HepG2 (cell line): Measurements from ENCODE around the gene ZNF883. TPM values are rescaled to one million over a fixed set of nuclear protein-coding genes. Genes with fewer than 3 reads are reported as not detected.
A peak's percentile ranks its signal among the peaks of the same experiment; 100 is the strongest.

Experiments used
- CTCF ChIP-seq: sonication (generic); formaldehyde crosslinking; IDR thresholded peaks from 2 replicates; pipeline ENCODE4 v1.5.0; 2020; ENCODE audit warnings: mild to moderate bottlenecking, missing genetic modification reagents, moderate library complexity
- ESRRA ChIP-seq: sonication (generic); formaldehyde crosslinking; IDR thresholded peaks from 2 replicates; pipeline ENCODE4 v1.5.1; 2020; ENCODE audit warnings: mild to moderate bottlenecking, low read depth, missing genetic modification reagents
- FOSL2 ChIP-seq: sonication (generic); formaldehyde crosslinking; IDR thresholded peaks from 2 replicates; pipeline ENCODE4 v1.4.0; 2020; ENCODE audit warnings: missing genetic modification reagents
- FOXA1 ChIP-seq, 2 experiments: fragments of 450-650 bp in 1 of 2; sonication (generic) in 1 of 2; formaldehyde crosslinking in 1 of 2; IDR thresholded peaks; 2 replicates each; pipeline versions ENCODE4 v1.4.0 to v1.6.1; 2016 to 2020; ENCODE audit warnings: missing genetic modification reagents in 1 of 2
- GZF1 ChIP-seq: sonication (generic); formaldehyde crosslinking; IDR thresholded peaks from 2 replicates; pipeline ENCODE4 v1.5.1; 2020; ENCODE audit warnings: mild to moderate bottlenecking, missing genetic modification reagents
- HMGXB3 ChIP-seq: sonication (generic); formaldehyde crosslinking; IDR thresholded peaks from 2 replicates; pipeline ENCODE4 v1.4.0; 2020; ENCODE audit warnings: missing genetic modification reagents, borderline replicate concordance
- HNRNPK ChIP-seq: fragments of 200-400 bp; formaldehyde crosslinking; IDR thresholded peaks from 2 replicates; pipeline ENCODE4 v1.6.1; 2018; ENCODE audit warnings: low read length, low read depth, moderate library complexity, mild to moderate bottlenecking; ENCODE audit not compliant: poor library complexity, severe bottlenecking
- MAFK ChIP-seq, 2 experiments: IDR thresholded peaks in 1 of 2; conservative IDR thresholded peaks in 1 of 2; 2 replicates each; pipeline ENCODE4 v1.6.1; 2011; ENCODE audit warnings: improper control_type of control experiment in 2 of 2, low read length in 2 of 2
- PBX2 ChIP-seq: IDR thresholded peaks from 2 replicates; pipeline ENCODE4 v1.6.1; 2016; ENCODE audit warnings: control low read depth
- PBX3 ChIP-seq: sonication (generic); formaldehyde crosslinking; IDR thresholded peaks from 2 replicates; pipeline ENCODE4 v1.8.1; 2023; ENCODE audit warnings: missing genetic modification reagents, inconsistent platforms, borderline replicate concordance
- SATB2 ChIP-seq: sonication (generic); formaldehyde crosslinking; IDR thresholded peaks from 2 replicates; pipeline ENCODE4 v1.5.0; 2020; ENCODE audit warnings: missing genetic modification reagents
- ZBTB42 ChIP-seq: sonication (generic); formaldehyde crosslinking; IDR thresholded peaks from 2 replicates; pipeline ENCODE4 v1.5.0; 2020; ENCODE audit warnings: mild to moderate bottlenecking, missing genetic modification reagents
- ZFP82 ChIP-seq: sonication (generic); formaldehyde crosslinking; IDR thresholded peaks from 2 replicates; pipeline ENCODE4 v1.5.1; 2020; ENCODE audit warnings: mild to moderate bottlenecking, missing genetic modification reagents, borderline replicate concordance
- ZNF10 ChIP-seq: sonication (generic); formaldehyde crosslinking; IDR thresholded peaks from 2 replicates; pipeline ENCODE4 v1.4.0; 2020; ENCODE audit warnings: mild to moderate bottlenecking, low read depth, missing genetic modification reagents, borderline replicate concordance
- ZNF264 ChIP-seq: sonication (generic); formaldehyde crosslinking; IDR thresholded peaks from 2 replicates; pipeline ENCODE4 v1.4.0; 2020; ENCODE audit warnings: missing genetic modification reagents
- ZNF354B ChIP-seq: sonication (generic); formaldehyde crosslinking; IDR thresholded peaks from 2 replicates; pipeline ENCODE4 v1.8.0; 2022; ENCODE audit warnings: mild to moderate bottlenecking, missing genetic modification reagents
- ZNF614 ChIP-seq: IDR thresholded peaks from 2 replicates; pipeline ENCODE4 v1.6.1; 2018; ENCODE audit warnings: missing biosample characterization, missing genetic modification reagents, inconsistent platforms, borderline replicate concordance
- ZNF710 ChIP-seq: sonication (generic); formaldehyde crosslinking; IDR thresholded peaks from 2 replicates; pipeline ENCODE4 v1.5.0; 2020; ENCODE audit warnings: mild to moderate bottlenecking, missing genetic modification reagents, borderline replicate concordance
- polyA plus RNA-seq, 8 experiments: library from polyadenylated mRNA; depleted of rRNA in 3 of 8; stranded (reverse) in 7 of 8; unstranded in 1 of 8; fragments of >200 nt; fragmentation: Illumina TruSeq in 4 of 8; extraction: Trizol in 4 of 8; gene quantifications; 2 replicates each; pipeline versions ENCODE4 v1.2.1 to v1.2.3, GENCODE V29; 2011 to 2016; ENCODE audit warnings: low read depth in 4 of 8, missing spikeins in 1 of 8, mixed read lengths in 1 of 8; ENCODE audit not compliant: insufficient read depth in 1 of 8
- total RNA-seq, 5 experiments: library from RNA; depleted of rRNA; stranded (reverse); fragments of >200 nt; fragmentation: Illumina TruSeq; extraction: Trizol; gene quantifications; 2 replicates each; pipeline ENCODE4 v1.2.3, GENCODE V29; 2016; ENCODE audit warnings: low read depth in 1 of 5

Gene ZNF883
- total and polyA plus RNA-seq, 2 of the 13 experiments (the other 11 are each of a cell fraction or from before 2014, with no cell fraction given) = 5.3 to 10.0 TPM

GRCh38 chr9:113011911-113012381, at the start of gene ZNF883 (continued):
- TF ChIP-seq MAFK (conservative IDR thresholded peaks at IDR 0.05 in 1 of 2, IDR thresholded peaks at IDR 0.05 in 1 of 2; ENCODE audit: low read length in 2 of 2) = no peak
- peak; percentile 42; the same call in 1 of the 2 replicates for TF ChIP-seq ZNF614 (CRISPR knock-in tag)
- TF ChIP-seq FOSL2 = no peak; the same call in 1 of the 2 replicates
- no peak for TF ChIP-seq ZFP82
- TF ChIP-seq ZNF354B (CRISPR knock-in tag) = no peak
- TF ChIP-seq GZF1 = no peak
- TF ChIP-seq ZBTB42 = no peak
- TF ChIP-seq ZNF710 (CRISPR knock-in tag) = no peak
- TF ChIP-seq ESRRA (CRISPR knock-in tag) = no peak
- no peak for TF ChIP-seq PBX3 (CRISPR knock-in tag)
- TF ChIP-seq ZNF264 (CRISPR knock-in tag) = no peak
- TF ChIP-seq PBX2 = no peak
- no peak for TF ChIP-seq FOXA1 (IDR thresholded peaks at IDR 0.05)
- peak; percentile 35; the same call in 1 of the 2 replicates for TF ChIP-seq FOXA1 (CRISPR knock-in tag; IDR thresholded peaks at IDR 0.05)
- TF ChIP-seq HNRNPK = no peak
- no peak for TF ChIP-seq ZNF10
- peak; percentile 56 for TF ChIP-seq CTCF (CRISPR knock-in tag)
- TF ChIP-seq HMGXB3 (CRISPR knock-in tag) = no peak; the same call in 1 of the 2 replicates
- no peak for TF ChIP-seq SATB2 (CRISPR knock-in tag)
